DMS153 (cell line): Measurements from ENCODE around the gene TMEM158.

Source experiments
- DNase-seq: peaks from one replicate; lab custom pipeline; 2025; lab: John Stamatoyannopoulos, UW

The TMEM158 gene

DNA sequence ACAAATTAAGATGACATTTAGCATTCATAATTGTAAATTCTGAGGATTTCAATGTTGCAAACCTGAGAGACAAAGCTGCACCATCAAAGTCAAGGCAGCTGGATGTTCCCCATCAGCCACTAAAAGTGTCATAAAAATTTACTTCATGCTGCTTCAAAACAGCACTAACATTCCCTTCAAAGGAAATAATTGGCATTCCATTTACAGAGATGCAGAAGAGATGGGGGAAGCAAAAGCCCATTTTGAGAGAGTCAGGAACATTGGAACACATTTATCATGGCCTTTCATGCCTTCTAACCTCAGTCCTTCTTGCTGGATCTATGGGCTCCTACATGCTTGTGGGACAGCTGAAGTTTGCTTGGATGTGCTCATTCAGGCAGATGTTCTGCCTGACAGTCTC, 6.4 kb upstream of the TMEM158 start:
- DNase-seq, result no peak

DNA sequence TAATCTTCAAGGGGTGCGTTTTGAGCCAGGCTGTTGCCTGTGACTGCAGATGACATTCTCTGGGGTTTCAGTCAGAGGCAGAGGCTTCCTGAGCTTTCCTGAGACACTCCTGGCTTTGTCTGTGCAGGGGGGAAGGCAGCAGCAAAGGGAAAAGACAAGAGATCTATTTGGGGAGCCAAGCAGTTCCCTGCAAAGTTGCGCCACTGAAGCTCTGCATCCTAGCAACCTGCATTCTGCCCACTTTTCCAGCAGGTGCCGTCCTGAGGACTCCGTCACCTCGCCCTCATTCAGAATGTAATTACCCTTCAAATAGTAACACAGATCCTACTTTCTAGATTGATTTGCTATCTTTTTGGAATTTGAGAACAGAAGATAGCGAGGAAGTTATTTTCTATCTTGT, 1.9 kb upstream of the TMEM158 start:
- peak; percentile 10 for DNase-seq

DNA sequence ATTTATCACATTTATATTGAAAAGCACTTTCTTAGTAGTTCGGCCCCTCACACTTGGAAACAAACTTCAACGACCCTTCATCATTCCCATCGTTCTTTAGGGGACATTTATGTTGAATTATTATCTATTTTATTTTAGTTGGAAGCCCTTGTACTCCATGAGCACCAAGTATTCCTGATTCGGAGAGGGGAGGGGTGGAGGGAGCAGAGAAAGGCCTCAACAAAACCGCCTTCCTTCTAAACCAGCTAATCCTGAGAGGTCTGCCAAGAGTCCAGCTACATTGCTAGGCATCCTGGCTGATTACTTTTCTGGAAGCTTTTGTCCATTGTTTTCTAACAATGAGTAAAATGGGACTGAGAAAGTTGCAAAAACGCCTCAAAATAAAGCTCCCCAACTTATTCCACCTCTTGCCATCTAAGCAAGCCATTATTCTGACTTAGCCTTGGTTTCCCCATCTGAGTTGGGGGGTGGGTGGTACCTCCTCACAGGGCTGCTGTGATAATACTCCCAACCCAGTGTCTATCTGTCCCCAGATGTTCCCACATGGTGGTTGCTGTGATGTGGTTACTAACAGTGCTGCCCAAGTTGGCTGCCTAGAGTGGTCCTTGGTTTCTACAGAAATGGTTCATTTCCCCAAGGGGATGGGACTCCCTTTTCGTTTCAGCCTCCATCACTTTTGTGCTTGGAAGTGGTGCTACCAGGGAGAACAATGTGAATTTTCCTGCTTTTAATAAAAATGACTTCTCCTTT, 1.2 kb upstream of the TMEM158 start:
- DNase-seq, result no peak

DNA sequence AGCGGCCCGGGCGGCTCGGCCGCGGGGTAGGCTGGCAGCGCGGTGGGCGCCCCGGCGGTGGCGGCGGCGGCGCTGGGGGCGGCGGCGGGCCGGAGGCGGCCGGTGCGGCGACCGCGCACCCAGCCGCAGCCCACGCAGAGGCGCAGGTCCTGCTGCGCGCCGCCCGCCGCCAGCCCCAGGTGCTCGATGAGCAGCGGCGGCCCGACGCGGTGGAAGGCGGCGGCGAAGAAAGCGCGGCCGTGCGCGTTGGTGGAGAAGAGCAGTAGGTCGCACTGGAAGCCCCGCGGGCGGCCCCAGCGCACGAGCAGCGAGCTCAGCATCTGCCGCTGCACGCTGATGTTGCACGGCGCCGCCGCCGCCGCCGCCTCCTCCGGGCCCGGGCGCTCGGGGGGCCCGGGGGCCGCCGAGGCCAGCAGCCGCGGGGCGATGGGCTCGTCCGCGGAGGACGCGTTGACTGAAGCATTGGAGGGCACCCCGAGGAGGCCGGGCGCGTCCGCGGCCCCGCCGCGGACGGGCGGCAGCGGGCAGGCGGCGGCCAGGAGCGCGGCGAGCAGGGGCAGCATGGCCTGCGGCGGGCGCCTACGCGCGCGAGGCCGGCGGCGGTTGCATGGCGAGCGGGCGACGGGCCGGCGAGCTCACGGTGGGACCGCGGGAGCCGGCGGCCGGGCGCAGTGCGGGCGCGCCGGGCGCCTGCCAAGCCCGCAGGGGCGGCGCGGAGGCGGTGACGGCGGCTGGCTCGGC, 452 bp downstream of the TMEM158 start:
- DNase-seq, result no peak

DNA sequence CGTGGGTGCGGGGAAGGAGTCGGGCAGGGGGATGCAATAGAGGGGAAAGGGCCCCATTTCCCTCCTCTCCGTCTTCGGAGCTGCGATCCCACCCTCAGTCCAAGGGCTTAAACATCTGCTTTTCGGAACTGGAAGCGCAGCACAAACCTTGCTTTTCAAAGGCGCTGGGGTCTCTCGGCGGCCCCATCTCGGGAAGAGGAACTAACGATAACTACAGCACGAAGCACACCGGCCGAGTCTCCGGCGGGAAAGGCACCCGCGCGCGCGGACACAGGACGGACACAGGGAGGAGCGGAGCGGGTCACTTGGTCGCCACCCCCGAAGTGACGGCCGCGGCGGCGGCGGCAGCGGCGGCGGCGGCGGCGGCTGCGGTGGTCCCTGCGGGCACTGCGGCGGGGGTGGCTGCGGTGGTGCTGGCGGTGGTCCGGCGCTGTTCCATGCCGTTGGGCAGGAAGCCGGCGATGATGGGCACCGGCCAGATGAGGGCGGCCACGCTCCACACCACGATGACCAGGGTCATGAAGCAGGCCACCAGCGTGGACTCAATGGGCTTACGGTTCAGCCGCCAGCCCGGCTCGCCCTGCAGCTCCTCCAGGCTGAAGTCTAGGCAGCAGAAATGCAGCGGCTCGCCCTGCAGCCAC, 1.1 kb downstream of the TMEM158 start:
- no peak for DNase-seq

DNA sequence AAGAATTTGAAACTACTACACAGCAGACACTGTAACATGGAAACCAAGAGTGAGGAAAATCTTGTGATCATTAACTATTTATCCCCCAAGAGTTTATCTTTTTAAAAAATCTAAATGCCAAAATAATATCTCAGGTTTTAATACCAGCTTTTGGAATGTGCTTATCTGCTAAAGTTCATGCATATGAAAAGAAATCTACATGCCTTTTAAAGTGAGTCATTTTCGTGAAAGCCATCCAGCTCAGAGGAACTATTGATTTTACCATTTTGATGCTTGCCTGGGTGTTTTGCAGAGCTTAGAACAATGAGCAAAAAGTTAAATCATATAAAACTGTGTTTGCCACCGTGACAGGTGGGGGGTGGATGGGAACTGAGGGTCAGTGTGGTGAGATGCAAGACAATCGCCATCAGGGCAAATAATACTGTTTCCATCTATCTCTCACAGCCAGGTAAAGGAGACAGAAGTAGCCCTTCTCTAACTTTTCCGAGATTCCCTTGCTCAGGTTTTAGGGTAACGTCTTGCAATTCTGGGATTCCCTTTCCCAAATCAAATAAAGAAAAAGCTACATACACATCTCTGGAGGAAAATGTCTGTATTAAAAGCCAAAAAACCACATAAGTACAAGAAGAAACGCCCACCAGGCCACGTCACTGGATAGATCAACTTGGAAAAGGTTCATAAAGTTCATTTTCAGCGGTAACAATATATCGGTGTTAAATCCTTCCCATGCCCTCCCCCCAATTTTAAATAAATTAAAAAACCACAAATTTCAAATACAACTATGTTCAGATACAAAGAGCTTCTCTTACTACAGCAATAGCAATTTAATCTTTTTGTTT, 2.0 kb downstream of the TMEM158 start:
- DNase-seq, result no peak

DNA sequence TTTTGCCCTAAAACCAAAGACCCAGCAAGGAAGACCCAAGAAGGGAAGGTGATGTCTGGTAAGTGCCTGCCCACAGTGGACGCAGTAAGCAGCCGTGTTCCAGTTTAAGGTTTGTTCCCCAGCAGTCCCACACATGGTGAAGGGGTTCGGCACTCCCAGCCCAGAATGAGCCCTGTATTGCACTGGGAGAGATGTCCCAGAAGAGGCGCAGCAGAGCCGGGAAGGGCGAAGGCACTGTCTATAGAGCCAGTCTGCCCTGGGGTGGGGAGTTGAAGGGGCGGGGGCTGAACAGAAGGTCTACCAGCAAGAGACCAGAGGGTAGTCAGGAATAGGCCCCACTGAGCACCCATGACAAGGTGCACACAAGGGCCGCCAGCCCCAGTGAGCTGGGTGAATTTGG, 6.4 kb downstream of the TMEM158 start:
- no peak for DNase-seq

DNA sequence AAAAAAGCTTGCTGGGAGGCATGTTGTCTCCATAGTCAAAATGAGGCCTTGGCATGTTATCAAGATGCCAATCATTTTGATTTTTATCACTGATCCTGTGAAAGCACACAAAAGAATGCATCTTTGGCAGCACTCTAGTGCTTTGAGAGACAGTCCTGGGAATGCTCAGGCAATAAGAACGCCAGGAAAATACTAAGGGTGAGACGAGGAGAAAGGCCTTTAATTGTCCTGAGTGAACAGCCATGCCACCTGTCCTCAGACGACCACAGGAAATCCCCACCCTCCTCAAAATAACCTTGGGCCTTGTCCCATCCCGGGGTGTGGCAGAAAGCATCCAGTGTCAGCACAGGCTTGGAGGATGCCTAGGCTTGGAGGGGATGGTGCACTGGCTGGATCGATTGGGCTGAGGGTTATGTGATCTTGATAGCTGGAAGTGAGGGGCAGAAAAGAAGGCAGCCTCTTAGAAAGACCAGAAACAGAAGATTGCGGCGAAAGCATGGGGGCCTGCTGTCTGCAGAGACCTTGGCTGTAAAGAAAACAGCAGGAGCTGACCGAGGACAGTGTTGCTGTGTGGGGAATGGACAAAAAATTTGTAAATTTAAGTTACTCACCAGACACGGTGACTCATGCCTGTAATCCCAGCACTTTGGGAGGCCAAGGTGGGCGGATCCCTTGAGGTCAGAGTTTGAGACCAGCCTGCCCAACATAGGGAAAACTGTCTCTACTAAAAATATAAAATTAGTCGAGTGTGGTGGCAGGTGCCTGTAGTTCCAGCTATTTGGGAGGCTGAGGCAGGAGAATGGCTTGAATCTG, 7.3 kb downstream of the TMEM158 start:
- DNase-seq, result no peak

DNA sequence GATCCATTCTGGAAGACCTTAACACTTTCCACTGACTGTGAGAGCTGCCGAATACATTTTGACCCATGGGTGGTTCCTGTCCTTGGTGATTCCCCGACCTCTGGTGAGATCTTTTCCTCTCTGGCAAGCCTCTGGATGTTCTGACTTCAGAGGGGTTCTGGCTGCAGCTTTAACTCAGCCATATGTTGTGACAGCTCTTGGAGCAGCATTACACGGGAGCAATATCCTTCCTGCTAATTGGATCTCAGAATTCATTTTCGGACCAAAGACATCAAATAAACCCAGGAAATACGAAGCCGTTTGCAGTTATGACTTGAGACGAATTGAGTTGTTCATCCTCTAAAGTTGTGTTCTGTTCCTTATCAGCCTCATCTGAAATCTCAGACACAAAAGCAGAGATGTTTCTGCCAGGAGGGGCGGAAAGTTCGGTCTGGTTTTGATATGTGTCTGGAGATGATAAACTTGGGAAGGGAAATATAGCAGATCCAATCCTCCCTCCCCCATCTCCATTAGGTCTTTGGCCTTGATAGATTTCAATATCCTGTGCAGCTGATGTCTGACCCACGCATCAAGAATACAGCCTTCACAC, 10.0 kb downstream of the TMEM158 start:
- DNase-seq, result no peak

DNA sequence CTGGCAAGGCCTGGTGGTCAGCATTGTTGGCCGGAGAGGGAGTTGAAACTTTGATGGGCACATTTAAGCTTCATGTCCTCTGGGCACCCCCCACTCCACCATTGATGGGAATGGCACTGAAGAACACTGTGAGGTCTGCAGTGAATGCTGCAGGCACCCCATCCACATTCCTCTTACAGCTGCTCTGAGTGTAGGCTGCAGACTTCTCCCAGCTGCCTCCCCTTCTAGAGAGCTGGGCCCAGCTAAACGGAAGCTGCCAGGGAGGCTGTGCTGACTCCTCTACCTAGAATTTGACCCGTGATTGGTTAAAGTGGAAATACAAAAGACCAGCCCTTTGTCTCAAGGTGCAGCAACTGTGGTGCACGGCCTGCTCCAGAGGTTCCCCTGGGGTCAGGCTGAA, 10.6 kb downstream of the TMEM158 start:
- no peak for DNase-seq

DNA sequence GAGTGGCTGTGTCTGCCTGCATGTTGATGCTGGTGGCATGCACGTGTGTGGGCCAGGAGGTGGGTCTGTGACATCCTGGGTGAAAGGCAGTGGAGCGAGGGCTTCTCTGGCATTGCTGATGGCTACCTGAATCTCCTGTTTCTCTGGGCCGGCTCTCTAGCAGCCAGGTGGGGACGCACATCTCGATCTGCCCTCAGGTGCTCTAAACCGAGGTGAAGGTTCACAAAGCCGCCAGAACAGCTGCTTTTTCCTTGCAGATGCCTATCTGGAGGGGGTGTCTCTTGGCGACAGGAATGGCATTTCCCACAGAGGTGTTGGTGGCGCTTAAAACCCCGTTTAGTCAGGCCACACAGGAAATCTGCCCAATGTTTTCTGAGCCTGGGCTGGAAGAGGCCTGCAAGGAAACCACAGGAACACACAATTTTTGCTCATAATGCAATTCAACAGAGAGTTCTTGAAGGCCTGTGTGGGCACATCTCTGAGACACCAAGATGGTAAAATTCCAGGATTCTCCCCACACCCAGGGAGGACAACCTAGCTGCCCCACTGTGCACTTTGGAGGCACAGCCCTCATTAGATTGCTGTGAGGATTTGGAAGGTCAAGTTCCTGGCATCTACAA, 11.9 kb downstream of the TMEM158 start:
- no peak for DNase-seq

DNA sequence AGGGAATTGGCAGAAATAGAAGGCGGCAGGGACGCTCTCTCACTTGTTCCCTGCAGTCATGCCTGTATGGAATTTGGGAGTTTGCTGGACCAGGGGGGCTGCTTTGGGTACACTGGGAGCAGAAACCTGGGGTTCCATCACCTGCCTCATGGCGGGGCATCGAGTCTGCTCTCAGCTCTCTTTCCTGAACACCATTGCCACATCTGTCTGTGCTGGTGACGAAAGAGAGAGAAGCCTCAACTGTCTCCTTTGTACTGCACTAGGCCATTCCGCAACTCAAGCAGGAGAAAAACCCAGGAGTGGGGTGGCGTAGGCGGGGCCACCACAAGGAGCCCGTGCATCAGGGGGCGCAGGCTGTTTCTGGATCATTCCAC, 14.0 kb downstream of the TMEM158 start:
- no peak for DNase-seq

DNA sequence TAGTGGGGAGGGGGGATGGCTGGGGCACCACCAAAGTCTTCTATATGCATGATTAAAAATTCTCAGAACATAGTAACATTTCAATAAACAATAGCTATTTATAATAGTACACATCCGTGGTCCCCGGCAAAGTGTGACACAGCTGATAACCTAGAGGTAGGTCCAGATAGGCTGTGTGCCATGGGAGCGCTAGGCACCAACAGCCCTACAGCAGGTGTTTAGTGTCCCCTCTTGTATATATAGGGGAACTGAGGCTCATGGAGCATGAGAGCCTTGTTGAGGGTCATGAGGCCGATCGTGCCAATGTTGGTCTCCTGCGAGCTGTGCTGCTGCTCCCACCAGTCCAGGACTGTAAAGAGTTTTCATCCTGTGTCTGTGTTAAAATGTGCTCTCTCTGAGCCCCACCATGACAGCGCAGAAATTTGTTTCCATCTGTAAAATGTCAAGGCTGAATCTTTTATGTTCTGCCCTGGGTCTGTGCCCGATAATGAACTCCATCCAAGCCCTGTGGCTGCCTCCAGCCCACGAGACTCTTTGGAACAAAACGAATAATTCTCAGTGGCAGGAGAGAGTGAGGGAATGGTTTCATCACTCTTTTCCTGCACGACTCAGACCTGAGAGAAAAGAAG, 14.5 kb downstream of the TMEM158 start:
- no peak for DNase-seq

DNA sequence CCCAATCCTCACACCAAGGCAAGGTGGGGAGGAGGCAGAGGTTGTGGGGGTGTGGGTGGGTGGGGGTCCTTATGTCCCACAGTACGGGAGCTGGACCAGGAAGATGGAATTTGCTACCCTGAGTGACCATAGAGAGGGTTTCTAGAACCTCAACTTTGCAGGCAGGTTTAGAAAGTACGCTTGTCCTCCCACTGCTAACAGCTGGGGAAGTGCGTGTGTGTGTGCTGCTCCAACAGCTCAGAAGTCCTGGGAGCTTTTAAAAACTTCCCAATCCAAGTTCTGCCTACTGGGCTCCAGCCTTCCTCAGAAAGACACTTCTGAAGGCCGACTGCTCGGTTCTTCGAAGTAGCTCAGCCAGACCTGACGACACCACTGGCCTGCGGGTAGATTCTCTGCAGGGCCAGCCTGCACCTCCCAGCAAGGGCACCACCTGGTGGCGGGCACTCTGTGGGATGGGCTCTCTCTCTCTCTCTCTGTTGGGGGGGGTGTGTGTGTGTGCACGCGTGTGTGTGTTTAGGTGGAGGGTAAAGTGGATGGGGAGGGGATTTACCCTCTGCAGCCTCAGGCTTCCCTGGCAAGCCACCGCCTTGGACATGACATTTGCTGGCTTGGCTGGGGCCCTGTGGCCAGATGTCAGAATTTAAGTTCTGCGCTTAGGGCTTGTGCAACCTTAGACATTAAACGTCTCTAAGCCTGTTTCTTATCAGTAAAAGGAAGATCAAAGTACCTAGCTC, 15.6 kb downstream of the TMEM158 start:
- no peak for DNase-seq

DNA sequence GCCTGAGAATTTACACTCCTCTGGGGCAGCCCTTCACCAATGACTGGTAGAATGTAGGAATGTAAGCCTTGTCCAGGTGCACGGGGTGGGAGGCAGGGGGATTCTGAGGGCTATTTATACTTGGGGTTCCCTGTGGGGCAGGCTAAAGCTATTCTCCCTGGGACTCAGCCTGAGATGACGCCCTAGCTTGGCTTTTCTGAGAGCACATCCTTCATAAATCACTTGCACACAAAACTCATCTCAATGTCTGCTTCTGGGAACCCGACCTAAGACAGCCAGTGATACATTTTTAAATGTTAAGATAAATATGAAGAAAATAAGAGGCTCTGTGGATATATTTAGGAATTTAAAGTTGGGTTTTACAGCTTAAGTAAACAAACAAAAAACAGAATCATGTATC, 16.6 kb downstream of the TMEM158 start:
- DNase-seq, result no peak

DNA sequence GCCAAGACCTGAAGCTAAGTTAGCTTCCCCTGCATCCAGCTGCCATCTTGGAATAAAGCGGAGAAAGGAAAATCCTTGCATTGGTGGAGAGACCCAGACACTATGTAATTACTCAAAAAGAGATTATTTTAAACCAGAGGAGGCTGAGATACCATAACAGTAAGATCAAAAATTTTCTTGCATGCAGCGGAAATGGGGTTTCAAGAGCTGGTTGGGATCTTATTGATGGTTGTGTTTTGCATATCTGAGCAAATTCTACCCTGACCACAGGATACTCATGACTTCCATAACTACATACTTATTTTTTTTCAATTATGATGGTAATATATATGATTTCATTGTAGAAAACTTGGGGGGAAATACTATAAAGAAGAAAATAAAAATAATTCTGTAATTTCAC, 17.5 kb downstream of the TMEM158 start:
- DNase-seq, result no peak

DNA sequence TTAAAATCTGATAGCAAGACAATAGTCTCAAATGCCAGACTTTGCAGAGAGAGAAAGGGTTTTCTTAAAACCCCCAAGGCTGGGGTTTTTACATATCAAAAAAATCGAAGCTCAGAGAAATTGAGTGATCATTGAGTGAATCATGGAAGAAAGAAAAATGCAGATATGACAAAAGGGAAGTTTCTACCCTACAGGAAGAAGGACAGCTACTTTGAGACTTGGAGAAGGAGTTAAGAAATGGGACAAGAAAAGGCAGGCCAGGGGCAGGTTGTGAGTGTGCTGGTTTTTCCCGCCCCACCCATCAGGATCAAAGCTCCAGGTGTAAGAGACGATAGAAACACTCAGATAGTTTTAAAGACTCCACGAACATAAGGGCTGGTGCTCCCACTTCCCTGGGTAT, 18.6 kb downstream of the TMEM158 start:
- no peak for DNase-seq

DNA sequence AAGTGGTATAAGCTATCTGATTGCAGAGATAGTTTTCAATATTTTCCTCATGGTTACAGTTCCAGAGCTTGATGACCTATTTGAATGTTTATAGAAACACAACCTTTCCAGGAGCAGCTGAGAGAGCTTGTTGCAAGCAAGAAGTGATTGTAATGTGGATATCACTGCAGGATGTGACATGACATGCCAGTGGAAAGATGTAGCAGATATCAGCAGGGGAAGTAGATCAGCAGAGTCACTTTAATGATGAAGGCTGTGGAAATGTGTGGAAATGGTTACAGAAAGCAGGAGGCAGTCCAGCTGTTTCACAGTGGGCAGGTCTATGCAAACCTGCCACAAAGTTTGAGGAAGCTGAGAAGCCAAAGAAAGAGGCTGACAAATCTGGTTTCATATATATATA, 21.0 kb downstream of the TMEM158 start:
- DNase-seq, result no peak

DNA sequence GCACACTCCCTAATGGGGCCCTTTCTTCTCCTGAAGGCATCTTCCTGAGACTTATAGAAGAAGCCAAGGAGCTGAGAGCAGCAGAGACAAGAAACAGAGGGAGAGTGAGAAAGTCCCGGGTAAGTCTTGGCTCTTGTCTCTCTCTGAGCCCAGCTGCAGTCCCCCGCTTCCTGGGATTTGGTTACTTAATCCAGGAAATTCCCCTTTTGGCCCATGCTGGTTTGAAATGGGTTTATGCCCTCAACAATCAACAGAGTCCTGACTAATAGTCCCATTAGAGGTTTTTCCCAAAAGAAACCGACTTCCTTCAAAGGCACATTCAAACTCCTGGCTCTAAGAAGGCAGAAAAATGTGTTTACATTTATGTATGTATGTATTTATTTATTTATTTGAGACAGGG, 22.0 kb downstream of the TMEM158 start:
- DNase-seq, result no peak
